ENCODE results near the gene PSEN2.
"Not testable (repeated sequence)": the region's sequence is repeated elsewhere in the genome, so short reads cannot be mapped to it uniquely, and the experiment has no call there.

Gene PSEN2

DNA sequence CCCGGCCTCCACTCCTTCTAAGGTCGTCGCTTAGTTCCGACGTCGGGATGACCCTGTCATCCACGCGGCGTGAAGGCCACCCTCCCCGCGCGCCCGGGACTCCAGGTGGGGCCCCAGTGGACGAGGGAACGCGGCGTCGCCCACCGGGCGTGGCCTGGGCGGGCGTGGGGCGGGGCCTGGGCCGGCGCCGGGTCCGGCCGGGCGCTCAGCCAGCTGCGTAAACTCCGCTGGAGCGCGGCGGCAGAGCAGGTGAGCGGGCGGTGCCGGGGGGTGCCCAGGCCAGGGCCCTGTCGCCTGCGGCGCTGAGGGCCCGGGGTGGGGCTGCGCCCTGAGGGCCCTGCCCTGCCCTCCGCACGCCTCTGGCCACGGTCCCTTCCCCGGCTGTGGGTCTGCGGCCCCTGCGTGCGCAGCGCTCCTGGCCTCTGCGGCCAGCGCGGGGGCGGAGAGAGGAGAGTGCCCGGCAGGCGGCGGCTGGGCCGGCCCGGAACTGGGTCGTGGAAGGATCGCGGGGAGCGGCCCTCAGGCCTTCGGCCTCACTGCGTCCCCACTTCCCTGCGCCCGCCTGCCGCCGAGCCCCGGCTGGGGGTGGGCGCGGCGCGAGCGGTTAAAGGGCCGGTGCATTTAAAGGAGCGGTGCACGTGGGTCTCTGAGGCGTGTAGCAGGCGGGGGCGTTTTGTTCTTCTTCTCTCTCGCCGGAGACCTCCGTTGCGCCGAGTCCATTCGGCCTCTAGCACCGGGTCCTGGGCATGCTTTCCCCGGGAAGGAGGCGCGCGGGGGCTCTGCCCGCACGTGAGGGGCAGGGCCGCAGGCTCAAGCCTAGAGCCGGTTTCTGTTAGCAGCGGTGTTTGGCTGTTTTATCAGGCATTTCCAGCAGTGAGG is at the start of gene PSEN2:
Gene PSEN2, plus strand, starts transcription at position 216 of the 879 bp plus-strand sequence. CDS start 11,292 bp downstream, outside the sequence.
- peak; percentile 95 for DNase-seq (ENCODE audit: low spot score)

DNA sequence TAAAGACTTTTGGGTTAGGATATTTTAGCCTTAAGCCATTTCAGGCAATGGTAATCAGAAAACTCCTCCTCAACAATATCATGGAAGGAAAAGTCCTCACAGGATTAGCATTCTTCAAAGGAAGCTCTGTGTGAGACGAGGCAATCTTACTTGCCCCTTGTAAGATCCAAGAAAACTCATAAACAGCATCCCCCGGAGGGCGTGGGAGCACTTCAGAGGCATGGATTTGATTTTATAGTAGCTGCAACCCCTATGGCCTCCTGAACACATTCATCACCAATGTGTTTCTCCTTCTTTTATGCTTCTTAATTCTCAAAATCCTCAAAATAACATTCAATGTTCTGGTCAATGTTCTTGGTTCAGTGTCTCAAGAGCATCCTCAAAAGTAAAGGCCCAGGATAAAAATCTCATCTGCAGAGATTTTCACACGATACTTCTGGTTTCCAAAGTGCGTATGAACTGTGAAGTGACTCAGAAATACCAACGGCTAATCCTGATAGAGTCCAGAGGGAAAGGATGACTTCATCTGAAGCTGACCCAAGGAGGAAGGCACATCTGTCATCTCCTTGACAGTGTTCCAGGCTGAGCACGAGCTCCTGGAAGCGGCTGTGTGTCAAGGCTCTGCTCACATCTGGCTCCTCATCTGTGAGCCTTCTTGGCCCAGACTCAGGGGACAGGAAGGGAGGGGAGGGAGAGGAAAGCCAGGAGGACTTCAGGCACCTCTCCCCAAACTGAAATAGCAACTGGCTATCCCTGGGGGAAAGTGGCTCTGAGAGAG is 49.3 kb upstream of the PSEN2 start:
- DNase-seq (ENCODE audit: low spot score), result no peak

DNA sequence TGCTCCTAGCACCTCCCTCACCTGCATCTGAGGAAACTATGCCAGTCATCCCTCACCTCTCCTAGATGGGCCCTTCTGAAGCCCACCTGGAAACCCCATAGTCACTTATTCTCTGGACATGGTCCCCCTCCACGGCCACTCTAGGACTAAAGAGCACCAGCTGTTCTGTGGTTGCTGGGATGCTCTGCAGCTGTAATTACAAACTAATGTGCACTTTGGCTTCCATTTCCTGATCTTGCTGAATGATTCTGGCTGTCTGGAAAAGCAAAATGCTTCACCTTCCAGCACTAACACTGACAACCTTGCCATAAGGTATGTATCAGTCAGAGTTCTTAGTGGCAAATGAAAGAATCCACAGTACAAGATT is 48.7 kb upstream of the PSEN2 start:
- DNase-seq (ENCODE audit: low spot score), result no peak

DNA sequence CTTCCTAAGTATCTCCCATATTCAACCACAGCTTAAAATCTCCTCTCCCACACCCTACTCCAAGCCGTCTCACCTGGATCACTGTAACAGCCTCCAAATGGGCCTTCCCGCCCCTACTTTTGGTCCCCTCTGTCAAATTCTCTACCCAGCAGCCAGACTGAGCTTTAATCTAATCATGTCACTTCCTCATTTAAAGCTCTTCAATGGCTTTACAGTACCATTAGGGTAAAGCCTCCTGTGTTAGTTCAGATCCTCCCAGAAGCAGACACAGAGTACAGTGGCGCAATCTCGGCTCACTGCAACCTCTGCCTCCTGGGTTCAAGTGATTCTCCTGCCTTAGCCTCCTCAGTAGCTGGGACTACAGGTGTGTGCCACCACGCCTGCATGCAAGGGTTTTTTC is 46.8 kb upstream of the PSEN2 start:
- no peak for DNase-seq (ENCODE audit: low spot score)

DNA sequence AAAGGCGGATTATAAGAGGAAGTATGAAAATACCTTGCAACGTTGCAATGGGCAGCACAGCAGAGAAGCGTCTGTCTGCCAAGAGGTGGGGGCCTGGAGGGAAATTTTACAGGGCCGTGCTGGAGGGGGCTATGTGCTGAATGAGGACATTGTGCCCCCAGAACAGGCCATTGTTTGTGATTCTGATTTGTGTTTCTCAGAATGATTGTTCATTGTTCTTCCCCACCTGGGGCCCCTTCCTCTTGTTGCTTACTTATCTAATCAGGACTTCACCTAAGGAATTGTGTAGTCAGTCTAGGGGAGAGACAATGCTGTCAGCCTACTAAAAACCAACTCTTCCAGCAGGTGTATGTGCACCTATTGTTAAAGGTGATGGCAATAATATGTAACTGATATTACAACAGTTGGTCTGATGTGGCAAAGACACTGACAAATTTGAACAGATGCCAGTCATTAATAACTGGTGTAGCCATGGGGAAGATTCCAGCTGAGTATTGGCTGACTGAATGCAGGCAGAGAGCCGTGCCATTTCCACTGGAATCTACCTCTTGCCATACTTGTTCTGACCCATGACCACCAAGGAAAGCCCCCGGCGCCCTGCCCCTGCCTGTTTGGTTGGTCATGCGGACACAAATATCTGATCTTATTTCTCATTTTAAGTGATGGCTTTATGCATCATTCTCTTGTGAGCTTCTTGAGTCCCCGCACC is 45.2 kb upstream of the PSEN2 start:
- DNase-seq (ENCODE audit: low spot score), result no peak

DNA sequence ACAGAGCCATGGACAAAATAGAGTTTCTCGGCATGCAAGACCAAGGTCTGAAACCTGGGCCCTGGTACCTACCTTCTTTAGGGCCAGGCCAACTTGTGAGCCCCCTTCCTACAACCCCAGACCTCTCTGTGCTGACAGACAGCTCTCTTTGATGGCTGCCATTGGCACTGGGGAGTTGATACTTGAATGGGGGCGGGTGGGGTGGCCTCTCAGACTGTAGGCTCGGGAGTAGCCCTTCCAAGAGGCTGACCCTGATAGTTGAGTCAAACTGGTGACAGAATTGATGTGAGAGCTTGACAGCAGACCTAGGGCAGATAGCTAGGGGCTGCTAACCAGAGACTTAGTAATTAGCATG is 44.7 kb upstream of the PSEN2 start:
- no peak for DNase-seq (ENCODE audit: low spot score)

DNA sequence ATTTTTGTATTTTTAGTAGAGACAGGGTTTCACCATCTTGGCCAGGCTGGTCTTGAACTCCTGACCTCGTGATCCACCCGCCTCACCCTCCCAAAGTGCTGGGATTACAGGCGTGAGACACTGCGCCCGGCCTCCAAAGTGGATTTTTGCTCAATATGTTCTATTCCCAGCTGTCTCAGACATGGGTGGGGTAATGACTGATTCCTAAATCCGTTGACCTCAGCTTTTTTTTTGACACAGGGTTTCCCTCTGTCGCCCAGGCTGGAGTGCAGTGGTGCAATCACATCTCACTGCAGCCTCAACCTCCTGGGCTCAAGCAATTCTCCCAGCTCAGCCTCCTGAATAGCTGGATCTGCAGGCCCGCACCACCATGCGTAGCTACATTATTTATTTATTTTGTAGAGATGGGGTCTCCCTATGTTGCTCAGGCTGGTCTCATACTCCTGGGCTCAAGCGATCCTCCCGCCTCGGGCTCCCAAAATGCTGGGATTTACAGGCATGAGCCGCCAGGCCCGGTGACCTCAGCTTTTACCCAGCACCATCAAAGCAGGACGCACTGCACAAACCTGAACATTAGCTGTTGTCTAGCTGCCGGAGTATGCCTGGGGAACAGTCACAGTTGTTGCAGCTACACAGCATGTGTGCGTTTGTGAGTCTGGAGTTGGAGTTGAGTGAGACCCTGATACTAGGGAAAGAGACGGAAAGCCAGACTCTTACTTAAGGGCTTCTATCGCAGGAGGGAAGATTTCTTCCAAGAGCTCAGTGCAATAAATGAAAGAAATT is 43.7 kb upstream of the PSEN2 start:
- no peak for DNase-seq (ENCODE audit: low spot score)

DNA sequence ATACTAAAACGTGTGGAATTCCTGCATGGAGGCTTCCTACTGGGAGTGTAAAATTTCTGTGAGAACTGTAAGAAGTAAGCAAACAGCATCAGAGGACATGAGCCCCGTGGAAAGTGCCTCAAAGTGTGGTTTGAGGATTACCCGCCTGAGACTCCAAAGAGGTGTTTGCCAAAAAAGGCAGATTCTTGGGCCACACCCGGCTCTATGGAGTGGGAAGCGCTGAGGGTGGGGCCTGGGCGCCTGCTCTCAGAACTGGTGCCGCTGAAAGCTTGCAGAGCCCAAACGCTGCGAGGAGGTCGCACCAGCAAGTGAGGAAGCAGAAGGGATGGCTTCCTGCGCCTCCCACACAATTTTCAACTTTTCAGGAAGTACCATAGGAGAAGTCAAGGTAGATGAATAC is 43.0 kb upstream of the PSEN2 start:
- DNase-seq (ENCODE audit: low spot score), result peak; percentile 43

DNA sequence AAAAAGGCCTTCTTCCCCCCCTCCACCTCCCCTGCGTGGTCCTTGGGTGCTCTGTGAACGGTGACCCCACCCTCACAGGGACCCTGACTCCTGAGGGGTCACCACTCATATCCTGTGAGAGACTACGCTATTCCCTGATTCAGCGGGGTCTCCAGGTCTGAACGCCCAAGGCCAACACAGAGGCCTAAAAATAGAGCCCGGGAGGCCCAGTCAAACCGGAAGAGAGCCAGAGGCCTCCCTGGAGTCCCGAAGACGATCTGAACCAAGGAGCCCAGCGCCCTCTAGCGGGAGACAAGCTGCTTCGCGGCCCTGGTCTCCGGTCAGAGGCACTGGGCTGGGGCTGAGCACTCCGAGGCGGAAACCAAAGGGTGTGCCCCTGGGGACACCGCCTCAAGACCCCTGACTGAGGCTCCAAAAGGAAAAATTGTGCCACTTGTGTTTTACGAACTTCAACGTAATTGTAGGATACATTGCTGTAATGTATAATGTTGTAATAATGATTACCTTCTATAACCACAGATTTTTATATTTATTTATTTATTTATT is 42.4 kb upstream of the PSEN2 start:
- peak; percentile 97 for DNase-seq (ENCODE audit: low spot score)

DNA sequence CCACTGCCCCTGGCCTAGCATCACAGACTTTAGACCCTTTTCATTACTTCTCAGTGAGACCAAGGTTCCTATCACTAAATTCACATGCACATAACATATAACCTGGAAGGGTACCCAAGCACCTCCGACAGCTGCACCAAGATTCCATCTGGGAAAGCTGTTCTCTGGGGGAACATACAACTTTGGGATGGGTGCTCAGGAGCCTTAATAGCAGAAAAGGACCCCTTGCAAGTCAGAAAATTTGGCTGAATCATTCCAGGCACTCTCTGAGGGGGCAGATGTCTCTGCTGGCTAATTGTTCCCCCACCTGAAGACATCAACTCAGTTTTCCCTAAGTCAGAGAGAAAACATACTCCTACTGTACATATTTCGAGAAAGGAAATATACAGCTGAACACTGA is 41.3 kb upstream of the PSEN2 start:
- no peak for DNase-seq (ENCODE audit: low spot score)

DNA sequence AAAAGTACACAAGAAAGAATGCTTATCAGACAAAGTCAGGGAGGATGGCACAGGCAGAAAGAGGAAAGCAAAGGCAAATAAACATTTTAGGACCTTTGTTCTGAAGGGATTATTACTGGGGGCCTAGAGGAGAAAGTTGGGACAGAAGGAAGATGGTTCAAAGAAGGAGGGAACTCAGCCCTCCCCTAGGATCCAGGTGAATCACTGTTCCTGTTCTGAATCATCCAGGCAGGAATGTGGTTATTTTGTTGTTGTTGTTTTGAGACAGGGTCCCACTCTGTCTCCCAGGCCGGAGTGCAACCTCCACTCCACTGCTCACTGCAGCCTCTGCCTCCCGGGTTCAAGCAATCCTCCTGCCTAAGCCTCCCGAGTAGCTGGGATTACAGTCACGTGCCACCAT is 38.5 kb upstream of the PSEN2 start:
- no peak for DNase-seq (ENCODE audit: low spot score)

DNA sequence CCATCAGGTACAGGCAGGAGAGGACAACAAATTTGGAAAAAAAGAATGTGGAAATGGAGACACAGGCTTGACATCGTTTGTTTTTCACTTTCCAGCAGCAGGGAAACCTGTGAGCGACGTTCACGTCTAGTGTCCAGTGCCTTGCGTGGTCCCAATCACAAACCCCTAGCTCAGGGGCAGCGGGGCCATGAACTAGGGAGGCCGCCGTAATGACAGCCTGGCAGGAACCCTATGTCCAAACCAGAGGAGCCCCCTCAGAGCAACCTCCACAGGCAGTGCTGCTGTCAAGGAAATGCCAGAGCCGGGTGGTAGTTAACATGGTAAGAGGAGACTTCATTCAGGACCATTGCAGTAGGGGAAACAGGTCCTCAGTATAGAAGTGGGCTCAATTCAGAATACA is 37.8 kb upstream of the PSEN2 start:
- no peak for DNase-seq (ENCODE audit: low spot score)

DNA sequence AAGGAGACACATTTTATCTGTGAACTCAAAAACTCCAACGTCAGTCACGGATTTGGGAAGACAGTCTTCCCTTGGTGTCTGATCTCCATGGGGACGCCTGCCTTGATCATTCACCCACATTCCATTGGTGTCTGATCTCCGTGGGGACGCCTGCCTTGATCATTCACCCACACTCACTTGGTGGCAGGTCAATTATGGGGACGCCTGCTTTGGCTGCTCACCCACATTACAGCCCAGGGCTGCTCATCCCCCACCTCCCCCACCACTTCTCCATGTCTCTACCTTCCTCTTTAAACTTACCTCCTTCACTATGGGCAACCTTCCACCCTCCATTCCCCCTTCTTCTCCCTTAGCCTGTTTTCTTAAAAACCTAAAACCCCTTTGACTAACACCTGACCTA is 36.2 kb upstream of the PSEN2 start:
- DNase-seq (ENCODE audit: low spot score), result not testable (repeated sequence)

DNA sequence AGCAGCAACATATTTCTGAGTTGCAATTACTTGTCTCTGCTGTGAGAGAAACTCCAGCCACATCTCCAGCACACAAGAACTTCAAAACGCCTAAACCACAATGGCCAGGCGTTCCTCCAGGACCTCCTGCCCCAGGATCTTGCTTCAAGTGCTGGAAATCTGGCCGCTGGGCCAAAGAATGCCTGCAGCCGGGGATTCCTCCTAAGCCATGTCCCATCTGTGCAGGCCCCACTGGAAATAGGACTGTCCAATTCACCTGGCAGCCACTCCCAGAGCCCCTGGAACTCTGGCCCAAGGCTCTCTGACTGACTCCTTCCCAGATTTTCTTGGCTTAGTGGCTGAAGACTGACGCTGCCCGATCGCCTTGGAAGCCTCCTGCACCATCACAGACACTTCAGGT is 35.0 kb upstream of the PSEN2 start:
- not testable (repeated sequence) for DNase-seq (ENCODE audit: low spot score)

DNA sequence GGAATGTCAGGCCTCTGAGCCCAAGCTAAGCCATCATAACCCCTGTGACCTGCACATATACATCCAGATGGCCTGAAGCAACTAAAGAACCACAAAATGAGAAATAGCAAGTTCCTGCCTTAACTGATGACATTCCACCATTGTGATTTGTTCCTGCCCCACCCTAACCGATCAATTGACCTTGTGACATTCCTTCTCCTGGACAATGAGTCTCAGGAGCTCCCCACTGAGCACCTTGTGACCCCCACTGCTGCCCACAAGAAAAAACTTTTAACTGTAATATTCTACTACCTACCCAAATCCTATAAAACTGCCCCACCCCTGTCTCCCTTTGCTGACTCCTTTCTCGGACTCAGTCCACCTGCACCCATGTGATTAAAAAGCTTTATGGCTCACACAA is 32.5 kb upstream of the PSEN2 start:
- not testable (repeated sequence) for DNase-seq (ENCODE audit: low spot score)

DNA sequence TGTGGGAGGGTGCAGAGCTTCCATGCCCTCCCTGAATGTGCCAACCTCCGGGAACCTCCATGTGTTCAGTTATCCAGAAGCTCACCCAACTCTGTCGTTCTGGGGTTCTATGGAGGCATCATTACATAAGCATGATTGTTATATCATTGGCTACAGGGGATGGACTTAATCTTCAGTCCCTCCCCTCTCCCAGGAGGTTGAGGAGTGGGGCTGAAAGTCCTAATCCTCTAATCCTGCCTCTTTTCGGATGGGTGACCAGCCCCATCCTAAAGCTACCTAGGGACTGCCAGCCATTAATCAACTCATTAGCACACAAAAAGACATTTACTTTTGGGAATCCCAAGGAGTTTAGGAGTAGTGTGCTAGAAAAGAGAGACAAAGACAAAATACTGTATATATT is 32.0 kb upstream of the PSEN2 start:
- peak; percentile 54 for DNase-seq (ENCODE audit: low spot score)

DNA sequence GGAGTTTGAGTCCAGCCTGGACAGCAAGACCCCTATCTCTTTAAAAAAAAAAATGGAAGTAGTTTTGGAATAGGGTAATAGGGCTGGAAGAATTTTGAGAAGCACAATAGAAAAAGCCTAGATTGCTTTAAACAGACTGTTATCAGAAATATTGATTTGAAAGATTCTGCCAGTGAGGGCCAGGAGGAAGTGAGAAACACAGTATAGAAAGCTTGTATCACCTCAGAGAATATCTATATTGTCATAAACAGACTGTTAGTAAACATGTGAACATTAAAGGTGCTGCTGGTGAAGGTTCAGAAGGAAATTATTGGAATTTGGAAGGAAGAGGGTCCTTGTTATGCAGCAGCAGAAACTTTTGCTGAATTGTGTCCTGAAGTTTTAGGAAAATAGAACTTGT is 24.8 kb upstream of the PSEN2 start:
- DNase-seq (ENCODE audit: low spot score), result no peak

DNA sequence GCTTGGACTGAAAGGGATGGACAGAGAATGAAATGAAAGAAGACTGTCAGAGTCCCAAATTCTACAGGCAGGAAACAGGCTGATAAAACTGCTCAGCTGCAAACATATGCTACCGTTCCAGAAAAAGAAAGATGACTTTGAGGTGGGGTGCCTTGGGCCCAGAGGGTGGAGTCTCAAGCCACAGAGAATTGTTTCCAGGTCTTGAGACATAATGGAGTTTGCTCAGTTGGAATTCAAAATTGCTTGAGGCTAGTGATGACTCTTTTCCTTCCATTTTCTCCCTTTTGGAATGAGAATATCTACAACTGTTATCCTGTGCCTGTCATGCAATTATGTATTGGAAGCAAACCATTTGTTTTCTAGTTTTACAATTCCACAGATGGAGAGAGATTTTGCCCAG is 23.6 kb upstream of the PSEN2 start:
- no peak for DNase-seq (ENCODE audit: low spot score)

DNA sequence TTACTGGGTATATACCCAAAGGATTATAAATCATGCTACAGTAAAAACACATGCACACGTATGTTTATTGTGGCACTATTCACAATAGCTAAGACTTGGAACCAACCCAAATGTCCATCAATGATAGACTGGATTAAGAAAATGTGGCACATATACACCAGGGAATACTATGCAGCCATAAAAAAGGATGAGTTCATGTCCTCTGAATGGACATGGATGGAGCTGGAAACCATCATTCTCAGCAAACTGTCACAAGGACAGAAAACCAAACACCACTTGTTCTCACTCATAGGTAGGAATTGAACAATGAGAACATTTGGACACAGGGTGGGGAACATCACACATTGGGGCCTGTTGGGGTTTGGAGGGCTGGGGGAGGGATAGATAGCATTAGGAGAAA is 15.9 kb upstream of the PSEN2 start:
- not testable (repeated sequence) for DNase-seq (ENCODE audit: low spot score)

DNA sequence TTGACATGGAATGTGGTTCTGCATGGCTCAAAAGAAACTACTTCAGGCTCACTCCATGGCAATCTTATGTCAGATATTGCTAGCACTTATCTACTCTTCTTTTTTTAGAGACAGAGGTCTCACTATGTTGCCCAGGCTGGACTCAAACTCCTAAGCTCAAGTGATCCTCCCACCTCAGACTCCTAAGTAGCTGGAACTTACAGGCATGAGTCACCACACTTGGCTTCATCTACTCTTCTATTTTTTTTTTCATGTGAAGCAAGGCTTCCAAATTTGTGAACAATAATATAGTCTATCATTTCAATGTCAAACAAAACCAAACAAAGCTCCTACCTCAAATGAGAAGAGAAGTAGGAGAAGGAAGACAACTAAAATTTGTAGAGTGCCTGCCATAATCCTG is 7.5 kb upstream of the PSEN2 start:
- DNase-seq (ENCODE audit: low spot score), result no peak

DNA sequence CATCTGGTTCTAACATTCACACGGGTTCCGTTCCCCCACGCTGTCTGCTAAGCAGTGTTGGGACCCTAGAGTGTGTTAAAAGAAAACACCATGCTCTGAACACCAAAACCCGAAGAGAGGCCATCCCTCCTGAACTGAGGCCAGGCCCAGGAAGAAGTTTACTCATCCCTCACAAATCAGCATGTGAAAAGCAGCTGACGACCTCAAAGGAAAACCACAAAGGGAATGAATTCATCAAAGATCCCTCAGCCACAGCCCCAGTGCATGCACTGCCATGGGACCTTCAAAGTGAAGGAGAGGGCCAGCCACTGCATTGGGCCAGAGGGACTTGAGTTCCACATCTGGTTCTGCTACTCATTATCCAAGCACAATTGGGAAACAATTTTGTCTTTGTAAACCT is 7.0 kb upstream of the PSEN2 start:
- no peak for DNase-seq (ENCODE audit: low spot score)

DNA sequence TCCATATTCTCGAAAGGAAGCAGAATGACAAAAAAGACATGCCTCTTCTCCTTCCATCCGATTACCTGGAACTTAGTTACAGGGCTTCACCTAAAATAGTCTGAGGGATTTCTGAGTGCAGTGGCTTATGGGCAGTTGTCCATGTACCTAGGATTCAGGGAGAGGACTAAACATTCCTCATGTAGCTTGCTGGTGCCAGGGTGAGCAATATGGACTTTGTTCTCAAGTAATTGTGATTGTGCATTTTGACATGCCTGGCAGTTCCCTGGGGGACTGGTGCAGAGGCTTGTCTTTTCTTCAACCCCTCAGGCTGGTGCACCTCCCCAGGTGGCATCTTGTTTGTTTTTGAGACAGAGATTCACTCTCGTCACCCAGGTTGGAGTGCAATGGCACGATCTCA is 6.1 kb upstream of the PSEN2 start:
- DNase-seq (ENCODE audit: low spot score), result no peak

Measured in D341Med (cell line).